HFF-Myc (cell line): ENCODE data around the gene CACFD1.

Experiments
- DNase-seq: peaks from one replicate; pipeline ENCODE4 v3.0.0-alpha.2; 2011; ENCODE audit warnings: low read depth; ENCODE audit errors: extremely low read depth
- H3K4me3 ChIP-seq: replicated peaks from 2 replicates; pipeline ENCODE4 v1.5.1; 2011; ENCODE audit warnings: low read depth, mild to moderate bottlenecking, control low read depth, low read length
- CTCF ChIP-seq: IDR thresholded peaks from 2 replicates; pipeline ENCODE4 v1.5.1; 2012; ENCODE audit warnings: mild to moderate bottlenecking, low read depth, low read length, control low read depth; ENCODE audit errors: missing control alignments

CACFD1 gene

GRCh38 chr9:133487331-133487725, 27.6 kb downstream of the CACFD1 start:
- DNase-seq: no peak
- H3K4me3 ChIP-seq: no peak overlapping the region
- TF ChIP-seq CTCF: no peak

GRCh38 chr9:133488686-133489252, 29.0 kb downstream of the CACFD1 start:
- no peak for TF ChIP-seq CTCF
- DNase-seq: no peak
- H3K4me3 ChIP-seq: no peak overlapping the region

DNA sequence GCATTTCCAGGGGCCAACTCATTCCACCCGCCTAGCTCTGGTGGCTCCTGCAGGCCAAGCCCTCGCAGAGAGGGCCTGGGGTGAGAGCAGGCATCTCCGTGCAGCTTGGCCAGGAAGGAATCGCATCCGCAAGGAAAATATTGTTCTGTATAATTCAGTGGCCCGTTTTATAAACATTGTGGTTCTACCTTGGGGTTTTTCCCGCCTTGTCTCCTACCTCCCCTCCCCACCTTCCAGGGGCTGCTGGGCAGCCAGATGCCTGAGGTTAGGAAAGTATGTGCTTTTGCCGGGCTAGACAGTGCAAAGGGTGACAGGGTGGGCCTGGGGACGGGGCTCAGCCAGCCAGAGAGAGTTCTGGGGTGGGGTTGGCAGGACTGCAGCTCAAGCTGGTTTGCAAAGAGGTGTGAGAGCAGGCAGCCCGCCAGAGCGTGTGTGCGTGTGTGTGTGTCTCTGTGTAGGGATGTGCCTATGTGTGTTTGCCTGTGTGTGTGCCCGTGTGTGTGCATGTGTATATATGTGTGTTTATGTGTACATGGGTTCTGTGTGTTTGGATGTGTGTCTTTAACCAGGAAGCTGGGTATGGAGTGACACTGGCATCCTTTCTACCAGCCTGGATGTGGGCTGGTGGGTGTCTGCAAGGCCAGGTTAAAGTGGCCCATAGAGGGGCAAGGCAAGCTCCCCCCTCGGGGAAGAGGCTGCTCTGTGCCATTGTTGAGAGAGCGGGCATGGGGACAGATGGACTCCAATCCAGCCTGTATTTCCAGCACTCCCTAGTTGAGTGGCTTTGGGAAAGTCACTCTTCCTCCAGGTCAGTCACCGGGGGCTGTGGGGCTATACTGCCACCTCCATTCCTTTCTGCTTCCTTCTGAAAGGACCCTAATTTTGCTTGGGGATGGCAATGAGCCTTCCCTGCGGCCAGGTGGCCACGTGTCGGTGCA, 29.7 kb downstream of the CACFD1 start:
- TF ChIP-seq CTCF: no peak
- H3K4me3 ChIP-seq: no peak overlapping the region

DNA sequence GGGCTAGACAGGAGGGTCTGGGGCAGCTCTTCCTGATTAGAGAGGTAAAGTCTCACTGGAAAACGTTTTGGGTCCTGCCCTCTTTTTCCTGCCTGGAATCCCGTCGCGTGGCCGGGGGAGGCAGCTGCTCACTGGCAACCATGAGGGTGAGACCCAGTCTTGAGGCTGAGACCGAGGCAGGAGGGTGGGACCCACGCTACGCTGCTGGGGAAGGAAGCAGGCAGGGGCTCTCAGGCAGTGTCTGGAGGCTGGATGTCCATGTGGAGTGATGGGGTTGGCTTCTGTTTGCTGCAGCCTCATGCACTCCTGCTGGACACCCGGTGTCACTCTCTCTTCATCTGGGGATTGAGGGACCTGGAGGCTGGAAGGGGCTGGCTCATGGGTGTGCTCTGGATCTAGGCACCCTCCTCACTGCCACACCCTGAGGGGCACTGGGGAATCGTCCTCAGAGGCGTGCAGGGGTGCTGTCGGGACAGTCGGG, 30.5 kb downstream of the CACFD1 start:
- H3K4me3 ChIP-seq: no peak overlapping the region
- no peak for TF ChIP-seq CTCF
- no peak for DNase-seq

More for the DNA sequence above, 29.7 kb downstream of the CACFD1 start:
- no peak for DNase-seq

DNA sequence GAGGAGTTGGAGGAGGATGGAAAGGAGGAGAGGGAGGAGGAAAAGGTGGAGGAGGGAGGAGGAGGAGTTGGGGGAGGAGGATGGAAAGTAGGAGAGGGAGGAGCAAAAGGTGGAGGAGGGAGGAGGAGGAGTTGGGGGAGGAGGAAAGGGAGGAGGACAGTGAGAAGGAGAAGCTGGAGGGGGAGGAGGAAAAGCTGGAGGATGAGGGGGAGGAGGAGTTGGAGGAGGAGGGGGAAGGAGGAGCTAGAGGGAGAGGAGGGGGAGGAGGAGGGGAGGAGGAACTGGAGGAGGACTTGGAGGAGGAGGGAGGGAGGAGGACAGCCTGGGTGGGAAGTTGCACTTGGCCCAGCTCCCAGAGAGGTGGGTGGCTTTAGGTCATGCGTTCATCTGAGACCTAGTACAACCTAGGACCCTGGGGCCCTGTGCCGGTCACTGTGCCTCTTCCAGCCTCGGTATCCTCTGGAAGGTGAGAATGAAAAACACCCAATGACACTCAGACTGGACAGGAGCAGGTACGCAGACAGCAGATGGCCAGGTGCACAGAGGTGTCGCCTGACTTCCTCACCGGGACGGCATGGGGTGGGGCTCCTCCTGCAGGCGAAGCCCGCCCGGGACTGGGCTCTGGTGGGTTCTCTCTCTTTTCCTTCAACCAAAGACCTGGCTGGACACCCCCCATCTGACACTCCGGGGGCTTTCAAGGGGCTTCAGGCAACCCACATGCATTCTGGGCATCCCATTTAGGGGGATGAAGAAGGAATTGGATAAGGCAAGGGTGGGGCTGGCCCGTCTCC, 31.3 kb downstream of the CACFD1 start:
- no peak for TF ChIP-seq CTCF
- no peak for DNase-seq
- no peak overlapping the region for H3K4me3 ChIP-seq

DNA sequence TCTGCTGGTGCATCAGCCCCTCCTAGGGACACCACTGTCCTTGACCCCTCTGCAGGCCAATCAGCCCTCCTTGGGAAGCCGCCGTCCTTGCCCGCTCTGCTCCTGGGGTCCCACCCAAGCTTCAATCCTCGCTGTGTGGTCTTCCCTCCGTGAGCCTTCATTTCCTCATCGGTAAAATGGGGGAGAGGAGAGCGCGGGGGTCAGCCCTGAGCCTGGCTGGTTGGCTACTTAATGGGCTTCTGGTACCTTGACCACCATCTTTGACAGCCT, 31.8 kb downstream of the CACFD1 start:
- TF ChIP-seq CTCF: no peak
- H3K4me3 ChIP-seq: no peak overlapping the region
- DNase-seq: no peak
